ENCODE data around the gene SUPT20H. TPM values are rescaled to one million over a fixed set of nuclear protein-coding genes. Genes with fewer than 3 reads are reported as not detected.

Gene SUPT20H
- total and polyA plus RNA-seq, 10 of the 15 experiments (the other 5 are each of a cell fraction or from before 2014, with no cell fraction given) = 12.3 to 69.8 (median 47.5) TPM

DNA sequence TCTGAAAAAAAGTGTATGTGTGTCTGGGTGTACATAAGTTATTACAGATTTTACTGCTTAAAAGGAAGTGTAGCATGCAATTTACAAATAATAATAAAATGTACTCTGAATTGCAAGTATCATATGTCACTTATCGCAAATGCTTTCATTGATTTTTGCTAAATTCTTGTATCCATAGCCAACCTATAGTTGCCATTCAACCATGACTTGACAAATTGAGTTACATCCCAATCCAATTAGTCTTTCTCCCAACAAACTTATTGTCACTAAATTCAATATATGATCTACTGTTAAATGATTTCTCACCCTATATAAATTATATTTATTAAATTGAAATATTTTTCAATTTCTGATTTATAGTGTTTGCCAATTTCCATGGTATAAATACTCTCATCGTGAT, 17.3 kb upstream of the SUPT20H start:
- no peak for ATAC-seq
- CTCF ChIA-PET = no interaction called here
- Histone ChIP-seq H2AFZ (ENCODE audit: control insufficient read depth, low read depth, low read length) (no peak overlapping the region), H3K9me3 (replicated peaks; ENCODE audit: control insufficient read depth, insufficient read depth, low read length) (no peaks in the 10 kb centered on the region), H3K4me1 (ENCODE audit: control insufficient read depth, insufficient read depth, low read length) (no peaks in the 10 kb centered on the region), H3K27me3 (replicated peaks in 1 of 2; ENCODE audit: control insufficient read depth in 2 of 2, insufficient read depth in 2 of 2, low read length in 1 of 2) (no peaks in the 10 kb centered on the region), H4K20me1 (ENCODE audit: control insufficient read depth, insufficient read depth) (no peaks in the 10 kb centered on the region), H3K79me2 (ENCODE audit: control insufficient read depth, insufficient read depth, low read length) (no peaks in the 10 kb centered on the region), H3K4me3 (no peak overlapping the region), H3K27ac (ENCODE audit: control insufficient read depth, insufficient read depth) (no peak overlapping the region), H3K9ac (ENCODE audit: control insufficient read depth, insufficient read depth, low read length) (no peak overlapping the region), H3K36me3 (ENCODE audit: control insufficient read depth in 2 of 2, insufficient read depth in 2 of 2, low read length in 1 of 2) (no peaks in the 10 kb centered on the region), H3K4me2 (ENCODE audit: control insufficient read depth, insufficient read depth) (no peak overlapping the region)
- RAD21 ChIA-PET (ENCODE audit: unreplicated experiment) = no interaction called here
- no TSS peak for BruUV-seq (replicated peaks)
- TF ChIP-seq, protein P1, sequence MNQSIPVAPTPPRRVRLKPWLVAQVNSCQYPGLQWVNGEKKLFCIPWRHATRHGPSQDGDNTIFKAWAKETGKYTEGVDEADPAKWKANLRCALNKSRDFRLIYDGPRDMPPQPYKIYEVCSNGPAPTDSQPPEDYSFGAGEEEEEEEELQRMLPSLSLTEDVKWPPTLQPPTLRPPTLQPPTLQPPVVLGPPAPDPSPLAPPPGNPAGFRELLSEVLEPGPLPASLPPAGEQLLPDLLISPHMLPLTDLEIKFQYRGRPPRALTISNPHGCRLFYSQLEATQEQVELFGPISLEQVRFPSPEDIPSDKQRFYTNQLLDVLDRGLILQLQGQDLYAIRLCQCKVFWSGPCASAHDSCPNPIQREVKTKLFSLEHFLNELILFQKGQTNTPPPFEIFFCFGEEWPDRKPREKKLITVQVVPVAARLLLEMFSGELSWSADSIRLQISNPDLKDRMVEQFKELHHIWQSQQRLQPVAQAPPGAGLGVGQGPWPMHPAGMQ (IDR thresholded peaks at IDR 0.05; ENCODE audit: borderline replicate concordance) = no peak
- TF ChIP-seq, protein P2, sequence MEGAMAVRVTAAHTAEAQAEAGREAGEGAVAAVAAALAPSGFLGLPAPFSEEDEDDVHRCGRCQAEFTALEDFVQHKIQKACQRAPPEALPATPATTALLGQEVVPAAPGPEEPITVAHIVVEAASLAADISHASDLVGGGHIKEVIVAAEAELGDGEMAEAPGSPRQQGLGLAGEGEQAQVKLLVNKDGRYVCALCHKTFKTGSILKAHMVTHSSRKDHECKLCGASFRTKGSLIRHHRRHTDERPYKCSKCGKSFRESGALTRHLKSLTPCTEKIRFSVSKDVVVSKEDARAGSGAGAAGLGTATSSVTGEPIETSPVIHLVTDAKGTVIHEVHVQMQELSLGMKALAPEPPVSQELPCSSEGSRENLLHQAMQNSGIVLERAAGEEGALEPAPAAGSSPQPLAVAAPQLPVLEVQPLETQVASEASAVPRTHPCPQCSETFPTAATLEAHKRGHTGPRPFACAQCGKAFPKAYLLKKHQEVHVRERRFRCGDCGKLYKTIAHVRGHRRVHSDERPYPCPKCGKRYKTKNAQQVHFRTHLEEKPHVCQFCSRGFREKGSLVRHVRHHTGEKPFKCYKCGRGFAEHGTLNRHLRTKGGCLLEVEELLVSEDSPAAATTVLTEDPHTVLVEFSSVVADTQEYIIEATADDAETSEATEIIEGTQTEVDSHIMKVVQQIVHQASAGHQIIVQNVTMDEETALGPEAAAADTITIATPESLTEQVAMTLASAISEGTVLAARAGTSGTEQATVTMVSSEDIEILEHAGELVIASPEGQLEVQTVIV (IDR thresholded peaks at IDR 0.05; ENCODE audit: borderline replicate concordance, partially characterized antibody) = no peak
- TF ChIP-seq DPF2 (IDR thresholded peaks at IDR 0.05) = no peak
- TF ChIP-seq ZNF622 (IDR thresholded peaks at IDR 0.05) = no peak
- no peak for TF ChIP-seq STAT1 (conservative IDR thresholded peaks at IDR 0.05)
- no peak for TF ChIP-seq RAD51 (IDR thresholded peaks at IDR 0.05)
- no peak for TF ChIP-seq RFX5 (IDR thresholded peaks at IDR 0.05; ENCODE audit: low read depth, low read length)
- no peak for TF ChIP-seq SUZ12 (IDR thresholded peaks at IDR 0.05; ENCODE audit: unreplicated experiment)
- TF ChIP-seq LARP7 (IDR thresholded peaks at IDR 0.05) = no peak
- TF ChIP-seq RUNX3 (IDR thresholded peaks at IDR 0.05; ENCODE audit: low read length) = no peak
- TF ChIP-seq, protein P3, sequence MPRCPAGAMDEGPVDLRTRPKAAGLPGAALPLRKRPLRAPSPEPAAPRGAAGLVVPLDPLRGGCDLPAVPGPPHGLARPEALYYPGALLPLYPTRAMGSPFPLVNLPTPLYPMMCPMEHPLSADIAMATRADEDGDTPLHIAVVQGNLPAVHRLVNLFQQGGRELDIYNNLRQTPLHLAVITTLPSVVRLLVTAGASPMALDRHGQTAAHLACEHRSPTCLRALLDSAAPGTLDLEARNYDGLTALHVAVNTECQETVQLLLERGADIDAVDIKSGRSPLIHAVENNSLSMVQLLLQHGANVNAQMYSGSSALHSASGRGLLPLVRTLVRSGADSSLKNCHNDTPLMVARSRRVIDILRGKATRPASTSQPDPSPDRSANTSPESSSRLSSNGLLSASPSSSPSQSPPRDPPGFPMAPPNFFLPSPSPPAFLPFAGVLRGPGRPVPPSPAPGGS (IDR thresholded peaks at IDR 0.05; ENCODE audit: borderline replicate concordance, insufficient read depth, low read depth, low read length, poor library complexity, severe bottlenecking) = no peak
- TF ChIP-seq, protein P4, sequence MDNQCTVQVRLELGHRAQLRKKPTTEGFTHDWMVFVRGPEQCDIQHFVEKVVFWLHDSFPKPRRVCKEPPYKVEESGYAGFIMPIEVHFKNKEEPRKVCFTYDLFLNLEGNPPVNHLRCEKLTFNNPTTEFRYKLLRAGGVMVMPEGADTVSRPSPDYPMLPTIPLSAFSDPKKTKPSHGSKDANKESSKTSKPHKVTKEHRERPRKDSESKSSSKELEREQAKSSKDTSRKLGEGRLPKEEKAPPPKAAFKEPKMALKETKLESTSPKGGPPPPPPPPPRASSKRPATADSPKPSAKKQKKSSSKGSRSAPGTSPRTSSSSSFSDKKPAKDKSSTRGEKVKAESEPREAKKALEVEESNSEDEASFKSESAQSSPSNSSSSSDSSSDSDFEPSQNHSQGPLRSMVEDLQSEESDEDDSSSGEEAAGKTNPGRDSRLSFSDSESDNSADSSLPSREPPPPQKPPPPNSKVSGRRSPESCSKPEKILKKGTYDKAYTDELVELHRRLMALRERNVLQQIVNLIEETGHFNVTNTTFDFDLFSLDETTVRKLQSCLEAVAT (IDR thresholded peaks at IDR 0.05) = no peak
- TF ChIP-seq, protein P5, sequence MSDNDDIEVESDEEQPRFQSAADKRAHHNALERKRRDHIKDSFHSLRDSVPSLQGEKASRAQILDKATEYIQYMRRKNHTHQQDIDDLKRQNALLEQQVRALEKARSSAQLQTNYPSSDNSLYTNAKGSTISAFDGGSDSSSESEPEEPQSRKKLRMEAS (IDR thresholded peaks at IDR 0.05; ENCODE audit: low read depth, low read length) = no peak
- POLR2A ChIA-PET = no interaction called here
- no peak for DNase-seq (ENCODE audit: low read depth, low spot score)
- intact Hi-C loops (cut with micrococcal nuclease; ENCODE audit: unreplicated experiment) (loop anchor here (10.0 kb wide), 1 partner anchor 1508 kb away; no protein-coding TSS in a partner anchor), in situ Hi-C loops (cut with MboI) (no loop called here)
- 47% methylated on average over 2 of the region's 2 CpGs for WGBS (ENCODE audit: insufficient coverage, insufficient replicate concordance, low lambda C conversion rate, missing lambda C conversion rate)
- SMC1A ChIA-PET (ENCODE audit: uncharacterized antibody, unreplicated experiment) = no interaction called here
- FAIRE-seq = no peak

All from GM12878 (cell line).